CD4-positive, alpha-beta T cell (primary cell): Measurements from ENCODE around the gene XK. TPM values are rescaled to one million over a fixed set of nuclear protein-coding genes. Genes with fewer than 3 reads are reported as not detected.

Experiments
- ATAC-seq: fragments of 200-7000 bp; cut with Tn5 transposase; one replicate; pipeline ENCODE4 v1.10.0; 2022; ENCODE audit warnings: mild to moderate bottlenecking; ENCODE audit not compliant: poor library complexity
- CTCF ChIA-PET: fragments of 350-600 bp; sonication (Branson Sonifier 250); formaldehyde crosslinking; loops from one replicate; lab custom pipeline; 2021; ENCODE audit warnings: antibody characterized with exemption, inconsistent platforms; lab: Charles Lee
- POLR2A ChIA-PET: fragments of 350-600 bp; sonication (Branson Sonifier 250); formaldehyde crosslinking; loops from one replicate; lab custom pipeline; 2021; ENCODE audit warnings: antibody characterized with exemption, inconsistent platforms; lab: Charles Lee
- DNase-seq, 14 experiments: peaks; one replicate each; pipeline ENCODE4 v3.0.0-alpha.2; 2013 to 2020; ENCODE audit warnings: mixed read lengths in 2 of 14
- H3K27ac ChIP-seq, 2 donors: one replicate each; pipeline versions ENCODE4 v1.5.1 to v1.7.0; 2013; ENCODE audit warnings: low read length in 2 of 2, low read depth in 1 of 2, mild to moderate bottlenecking in 1 of 2
- H3K27me3 ChIP-seq, 2 experiments: 1 replicate in 1 of 2; 2 replicates in 1 of 2; pipeline versions ENCODE4 v1.6.1 to v1.7.0; 2013; ENCODE audit warnings: low read length in 2 of 2, control low read depth in 1 of 2, mild to moderate bottlenecking in 1 of 2, moderate library complexity in 1 of 2; ENCODE audit not compliant: insufficient read depth in 2 of 2, control insufficient read depth in 1 of 2
- H3K36me3 ChIP-seq: one replicate; pipeline ENCODE4 v1.6.1; 2013; ENCODE audit warnings: low read length, control low read depth; ENCODE audit not compliant: insufficient read depth
- H3K4me1 ChIP-seq: one replicate; pipeline ENCODE4 v1.6.1; 2013; ENCODE audit warnings: low read length, control low read depth; ENCODE audit not compliant: insufficient read depth
- H3K4me3 ChIP-seq: one replicate; pipeline ENCODE4 v1.5.1; 2013; ENCODE audit warnings: mild to moderate bottlenecking, low read length, moderate library complexity
- H3K9me3 ChIP-seq, 2 experiments: 1 replicate in 1 of 2; 2 replicates in 1 of 2; pipeline versions ENCODE4 v1.6.1 to v1.7.0; 2013; ENCODE audit warnings: low read length in 2 of 2, mild to moderate bottlenecking in 2 of 2, control low read depth in 1 of 2, moderate library complexity in 1 of 2; ENCODE audit not compliant: control insufficient read depth in 1 of 2, insufficient read depth in 1 of 2
- H3K27ac Mint-ChIP-seq: one replicate; pipeline ENCODE4 v1.8.0; 2020; ENCODE audit warnings: mixed read lengths
- H3K27me3 Mint-ChIP-seq: one replicate; pipeline ENCODE4 v1.8.0; 2021; ENCODE audit warnings: mixed read lengths
- H3K36me3 Mint-ChIP-seq: one replicate; pipeline ENCODE4 v1.8.0; 2021; ENCODE audit warnings: low read depth, mixed read lengths
- H3K4me1 Mint-ChIP-seq: one replicate; pipeline ENCODE4 v1.8.0; 2021; ENCODE audit warnings: low read depth, mixed read lengths
- H3K4me3 Mint-ChIP-seq: one replicate; pipeline ENCODE4 v1.8.0; 2020; ENCODE audit warnings: mild to moderate bottlenecking, mixed read lengths
- H3K9me3 Mint-ChIP-seq: one replicate; pipeline ENCODE4 v1.8.0; 2020; ENCODE audit warnings: mixed read lengths
- intact Hi-C, 2 experiments: fragments of 100-400 bp; cut with DNase I in 1 of 2; cut with micrococcal nuclease in 1 of 2; formaldehyde crosslinking; loops; one replicate each; pipeline versions ENCODE4 v1.15.1 to v1.9.0; 2023 to 2025; cut with DNase I, micrococcal nuclease
- total RNA-seq, 174 experiments: library from RNA in 2 of 174; stranded (reverse) in 2 of 174; gene quantifications; one replicate each; pipeline ENCODE4 v1.2.3 and lab custom pipeline; 2021 to 2026
- TF ChIP-seq, protein P1 (sequence below): fragments of 200-600 bp; IDR thresholded peaks from one replicate; pipeline ENCODE4 v1.8.0; 2022; ENCODE audit warnings: antibody characterized with exemption, mild to moderate bottlenecking

Gene XK
- total RNA-seq, 2 experiments from 2014 or later, result 0.05 TPM; not detected in 1

DNA sequence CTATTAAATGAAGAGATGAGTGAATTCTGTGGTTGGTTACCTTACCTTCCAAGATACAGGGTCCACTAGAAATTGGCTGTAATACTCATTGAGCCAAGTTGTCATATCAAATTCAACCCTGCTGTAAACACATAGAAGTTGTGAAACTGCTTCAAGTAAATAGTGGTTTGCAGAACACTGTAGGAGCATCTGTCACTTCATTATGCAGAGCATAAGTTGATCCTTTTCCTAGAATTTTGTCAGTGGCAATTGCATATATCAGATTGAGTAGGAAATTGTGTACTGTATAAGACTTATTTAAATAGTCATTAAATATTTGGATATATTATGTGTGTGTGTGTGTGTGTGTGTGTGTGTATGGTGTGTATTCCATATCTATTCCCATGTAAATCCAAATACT lies 8.8 kb upstream of the XK start:
- DNase-seq (no peak), ATAC-seq (no peak)
- H3K4me3 ChIP-seq, result no peak overlapping the region
- CTCF ChIA-PET, result no interaction called here
- H3K4me3 Mint-ChIP-seq, result no peak overlapping the region
- H3K27me3 ChIP-seq, result no peaks in the 10 kb centered on the region
- H3K27me3 Mint-ChIP-seq, result no peaks in the 10 kb centered on the region
- TF ChIP-seq, protein P1, sequence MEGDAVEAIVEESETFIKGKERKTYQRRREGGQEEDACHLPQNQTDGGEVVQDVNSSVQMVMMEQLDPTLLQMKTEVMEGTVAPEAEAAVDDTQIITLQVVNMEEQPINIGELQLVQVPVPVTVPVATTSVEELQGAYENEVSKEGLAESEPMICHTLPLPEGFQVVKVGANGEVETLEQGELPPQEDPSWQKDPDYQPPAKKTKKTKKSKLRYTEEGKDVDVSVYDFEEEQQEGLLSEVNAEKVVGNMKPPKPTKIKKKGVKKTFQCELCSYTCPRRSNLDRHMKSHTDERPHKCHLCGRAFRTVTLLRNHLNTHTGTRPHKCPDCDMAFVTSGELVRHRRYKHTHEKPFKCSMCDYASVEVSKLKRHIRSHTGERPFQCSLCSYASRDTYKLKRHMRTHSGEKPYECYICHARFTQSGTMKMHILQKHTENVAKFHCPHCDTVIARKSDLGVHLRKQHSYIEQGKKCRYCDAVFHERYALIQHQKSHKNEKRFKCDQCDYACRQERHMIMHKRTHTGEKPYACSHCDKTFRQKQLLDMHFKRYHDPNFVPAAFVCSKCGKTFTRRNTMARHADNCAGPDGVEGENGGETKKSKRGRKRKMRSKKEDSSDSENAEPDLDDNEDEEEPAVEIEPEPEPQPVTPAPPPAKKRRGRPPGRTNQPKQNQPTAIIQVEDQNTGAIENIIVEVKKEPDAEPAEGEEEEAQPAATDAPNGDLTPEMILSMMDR, result no peak
- H3K9me3 ChIP-seq, result no peaks in the 10 kb centered on the region
- no peaks in the 10 kb centered on the region for H3K4me1 Mint-ChIP-seq
- H3K4me1 ChIP-seq, result no peaks in the 10 kb centered on the region
- H3K27ac ChIP-seq, result no peak overlapping the region
- no peaks in the 10 kb centered on the region for H3K36me3 Mint-ChIP-seq
- intact Hi-C loops, result no loop called here
- no peak overlapping the region for H3K27ac Mint-ChIP-seq
- H3K9me3 Mint-ChIP-seq, result no peaks in the 10 kb centered on the region
- H3K36me3 ChIP-seq, result no peaks in the 10 kb centered on the region
- POLR2A ChIA-PET, result no interaction called here

DNA sequence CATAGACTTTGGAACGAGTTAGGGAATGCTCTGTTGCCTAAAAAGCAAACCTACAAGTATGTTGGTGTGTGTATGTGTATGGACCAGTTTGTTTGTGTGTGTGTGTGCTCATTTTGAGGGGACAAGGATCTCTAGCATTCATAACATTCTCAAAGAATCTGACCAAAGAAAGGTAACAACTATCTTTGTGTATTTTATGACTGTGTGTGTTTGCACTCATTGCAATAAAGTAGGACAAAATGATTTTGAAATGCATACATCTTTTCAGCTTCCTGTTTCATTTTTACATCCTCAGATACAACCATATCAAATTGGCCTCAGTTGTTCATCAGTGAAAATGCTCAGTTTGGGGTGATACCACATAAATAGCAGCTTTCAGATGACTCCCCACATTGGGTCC lies 8.3 kb upstream of the XK start:
- Histone ChIP-seq H3K36me3 (no peaks in the 10 kb centered on the region), H3K27me3 (no peaks in the 10 kb centered on the region), H3K27ac (no peak overlapping the region), H3K4me1 (no peaks in the 10 kb centered on the region), H3K4me3 (no peak overlapping the region), H3K9me3 (no peaks in the 10 kb centered on the region)
- POLR2A ChIA-PET, result no interaction called here
- Mint-ChIP-seq H3K9me3 (no peaks in the 10 kb centered on the region), H3K36me3 (no peaks in the 10 kb centered on the region), H3K4me3 (no peak overlapping the region), H3K27me3 (no peaks in the 10 kb centered on the region), H3K4me1 (no peaks in the 10 kb centered on the region), H3K27ac (no peak overlapping the region)
- TF ChIP-seq, protein P1, result no peak
- ATAC-seq (no peak), DNase-seq (no peak)
- CTCF ChIA-PET, result no interaction called here
- intact Hi-C loops, result no loop called here

DNA sequence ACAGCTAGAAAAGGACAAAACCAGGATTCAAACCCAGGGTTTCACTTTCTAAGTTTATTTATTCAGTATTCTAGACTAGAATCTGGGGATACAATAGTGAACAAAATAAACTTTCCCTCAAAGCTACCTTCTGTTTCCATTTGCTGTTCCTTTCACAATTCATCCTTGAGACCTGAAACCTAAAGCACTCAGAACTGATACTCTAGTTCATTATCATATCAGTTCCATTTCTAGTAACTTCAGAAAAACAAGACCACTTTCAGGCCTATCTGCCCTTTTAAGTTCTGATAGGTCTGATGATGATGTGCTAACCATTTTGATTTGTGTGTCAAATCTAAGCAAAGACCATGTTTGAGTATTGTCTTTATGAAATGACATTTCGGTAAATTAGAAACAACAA lies 7.8 kb upstream of the XK start:
- no peak overlapping the region for H3K27ac ChIP-seq
- Mint-ChIP-seq H3K9me3 (no peaks in the 10 kb centered on the region), H3K27ac (no peak overlapping the region), H3K27me3 (no peaks in the 10 kb centered on the region), H3K4me1 (no peaks in the 10 kb centered on the region), H3K4me3 (no peak overlapping the region), H3K36me3 (no peaks in the 10 kb centered on the region)
- H3K27me3 ChIP-seq, result no peaks in the 10 kb centered on the region
- H3K4me1 ChIP-seq, result no peaks in the 10 kb centered on the region
- no peak overlapping the region for H3K4me3 ChIP-seq
- no peaks in the 10 kb centered on the region for H3K36me3 ChIP-seq
- TF ChIP-seq, protein P1, result no peak
- ChIA-PET CTCF (no interaction called here), POLR2A (no interaction called here)
- ATAC-seq, result no peak
- intact Hi-C loops, result no loop called here
- no peaks in the 10 kb centered on the region for H3K9me3 ChIP-seq
- no peak for DNase-seq
